T-helper 1 cell (primary cell): Measurements from ENCODE around the gene LPCAT3.
"Not testable (repeated sequence)": the region's sequence is repeated elsewhere in the genome, so short reads cannot be mapped to it uniquely, and the experiment has no call there.

Source experiments
- DNase-seq, 5 donors: peaks; one replicate each; pipeline ENCODE4 v3.0.0-alpha.2; 2012 to 2020
- total RNA-seq, 4 donors: gene quantifications; one replicate each; lab custom pipeline; 2026; lab: John Stamatoyannopoulos, UW

Gene LPCAT3, protein sequence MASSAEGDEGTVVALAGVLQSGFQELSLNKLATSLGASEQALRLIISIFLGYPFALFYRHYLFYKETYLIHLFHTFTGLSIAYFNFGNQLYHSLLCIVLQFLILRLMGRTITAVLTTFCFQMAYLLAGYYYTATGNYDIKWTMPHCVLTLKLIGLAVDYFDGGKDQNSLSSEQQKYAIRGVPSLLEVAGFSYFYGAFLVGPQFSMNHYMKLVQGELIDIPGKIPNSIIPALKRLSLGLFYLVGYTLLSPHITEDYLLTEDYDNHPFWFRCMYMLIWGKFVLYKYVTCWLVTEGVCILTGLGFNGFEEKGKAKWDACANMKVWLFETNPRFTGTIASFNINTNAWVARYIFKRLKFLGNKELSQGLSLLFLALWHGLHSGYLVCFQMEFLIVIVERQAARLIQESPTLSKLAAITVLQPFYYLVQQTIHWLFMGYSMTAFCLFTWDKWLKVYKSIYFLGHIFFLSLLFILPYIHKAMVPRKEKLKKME
- total RNA-seq, result 13.3 to 21.8 (median 17.8) reads per million in 4 donors

DNA sequence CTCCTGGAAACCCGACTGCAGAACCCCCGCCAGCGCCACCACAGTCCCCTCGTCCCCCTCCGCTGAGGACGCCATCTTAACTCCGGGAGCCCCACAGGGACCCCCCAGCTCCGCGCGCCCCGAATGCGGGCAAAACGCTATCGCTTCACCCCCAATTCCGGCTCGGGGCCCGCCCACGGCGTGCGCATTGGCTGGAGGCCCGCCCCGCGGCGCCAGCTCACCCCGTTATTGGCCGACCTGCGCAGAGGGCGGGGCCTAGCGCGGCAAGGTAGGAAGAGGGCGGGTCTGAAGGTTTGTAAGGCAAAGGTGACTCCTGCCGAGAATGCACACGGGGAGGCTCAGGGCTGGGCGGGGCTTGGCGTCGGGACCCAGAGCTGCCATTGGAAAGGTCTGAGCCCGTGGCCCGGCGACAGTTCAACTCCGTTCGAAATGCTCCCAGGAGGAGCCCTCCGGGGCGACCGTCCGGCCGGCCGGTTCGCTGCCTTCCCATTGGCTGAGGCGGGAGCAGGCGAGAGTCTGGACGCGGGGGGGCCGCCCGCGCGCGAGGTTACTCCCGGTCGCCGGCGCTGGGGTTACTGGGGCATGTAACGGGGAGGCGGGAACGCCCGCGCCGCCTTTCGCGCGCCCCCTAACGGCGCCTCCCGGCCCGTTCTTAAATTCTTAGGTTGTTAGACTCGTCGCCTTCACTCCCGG, at the start of gene LPCAT3:
TSS of gene LPCAT3 (minus strand) at position 127 of the 693 bp plus-strand sequence. CDS start at position 75, 52 bp downstream.
- peak; percentile 95 to 98 (median 96) for DNase-seq

DNA sequence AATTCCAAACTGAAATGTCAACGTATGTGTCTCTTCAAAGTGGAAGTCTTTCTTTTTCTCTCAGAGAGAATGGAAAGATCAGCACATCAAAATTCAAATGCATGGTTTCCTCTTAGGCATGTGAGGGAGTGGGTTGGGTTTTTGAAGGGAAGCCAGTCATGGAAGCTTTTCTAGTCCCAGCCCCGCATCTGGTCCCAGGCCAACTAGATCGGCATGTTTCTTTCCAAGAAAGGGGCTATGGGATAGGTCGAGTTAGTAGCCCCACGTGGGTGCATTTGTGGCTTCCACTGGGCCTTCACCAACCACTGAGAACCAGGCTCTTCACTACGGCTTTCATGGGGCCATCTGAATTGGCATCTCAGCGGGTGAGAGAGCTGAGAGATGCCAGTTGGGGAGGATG, 48.8 kb upstream of the LPCAT3 start:
- no peak for DNase-seq

DNA sequence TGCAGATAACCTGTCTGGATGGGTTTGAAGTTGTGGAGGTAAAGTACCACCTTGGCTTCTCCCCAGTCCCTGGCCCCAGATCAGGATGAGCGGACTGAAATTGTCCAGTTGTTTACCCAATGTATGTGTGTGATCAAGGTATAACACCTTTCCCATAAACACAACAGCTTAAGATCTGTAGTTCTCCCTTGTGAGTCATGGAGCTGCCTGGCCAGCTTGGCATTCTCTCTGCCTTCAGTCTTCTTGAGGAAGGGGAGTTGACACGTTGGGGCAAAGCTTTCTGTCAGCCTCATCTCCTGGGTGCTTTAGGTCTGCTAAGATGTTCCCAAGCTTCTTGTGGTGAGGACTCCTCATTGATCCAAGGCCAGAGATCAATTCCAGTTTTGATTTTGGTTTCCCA, 48.3 kb upstream of the LPCAT3 start:
- no peak for DNase-seq

DNA sequence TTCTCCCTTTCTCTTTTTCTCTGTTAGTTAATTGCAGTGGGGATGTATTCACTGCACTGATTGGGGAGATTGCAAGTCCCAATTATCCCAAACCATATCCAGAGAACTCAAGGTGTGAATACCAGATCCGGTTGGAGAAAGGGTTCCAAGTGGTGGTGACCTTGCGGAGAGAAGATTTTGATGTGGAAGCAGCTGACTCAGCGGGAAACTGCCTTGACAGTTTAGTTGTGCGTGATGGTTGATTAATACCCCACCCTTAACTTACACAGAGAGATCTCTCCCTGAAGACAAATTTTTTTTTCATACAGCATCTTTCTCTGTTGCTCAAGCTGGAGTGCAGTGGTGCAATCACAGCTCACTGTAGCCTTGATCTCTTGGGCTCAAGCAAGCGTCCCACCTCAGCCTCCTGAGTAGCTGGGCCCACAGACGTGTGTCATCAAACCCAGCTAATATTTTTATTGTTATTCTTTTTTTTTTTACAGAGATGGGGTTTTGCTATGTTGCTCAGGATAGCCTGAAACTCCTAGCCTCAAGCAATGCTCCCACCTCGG, 46.9 kb upstream of the LPCAT3 start:
- no peak for DNase-seq

DNA sequence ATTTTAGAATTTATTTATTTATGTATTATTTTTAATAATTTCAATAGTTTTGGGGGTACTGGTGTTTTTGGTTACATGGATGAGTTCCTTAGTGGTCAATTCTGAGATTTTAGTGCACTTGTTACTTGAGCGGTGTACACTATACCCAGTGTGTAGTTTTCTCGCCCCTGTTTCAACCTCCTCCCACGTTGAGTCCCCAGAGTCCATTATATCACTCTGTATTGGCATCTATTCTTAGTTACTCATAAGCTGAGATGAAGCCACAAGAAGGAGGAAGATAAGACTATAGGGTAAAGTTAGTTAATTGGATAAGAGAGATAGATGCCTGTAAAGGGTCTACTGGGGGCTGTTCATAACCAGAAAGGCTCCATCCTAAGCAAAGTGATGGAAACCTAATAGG, 46.2 kb upstream of the LPCAT3 start:
- DNase-seq, result no peak

DNA sequence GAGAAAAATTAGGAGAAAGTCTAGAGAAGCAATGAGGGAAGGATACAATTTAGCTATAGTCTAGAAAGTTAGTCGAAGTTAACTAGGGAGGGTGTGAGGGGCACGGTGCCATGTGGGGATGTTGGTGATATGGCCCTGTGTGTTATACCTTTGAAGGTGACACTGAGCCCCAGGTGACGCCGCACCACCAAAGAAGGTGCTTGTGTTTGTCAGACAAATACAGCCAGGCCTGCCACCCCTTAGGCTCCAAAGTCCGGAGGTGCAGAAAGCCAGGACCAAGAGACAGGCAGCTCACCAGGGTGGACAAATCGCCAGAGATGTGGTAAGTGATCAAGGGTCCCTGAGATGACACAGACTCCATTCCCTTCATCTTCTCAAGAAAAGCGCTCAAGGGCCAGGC, 43.3 kb upstream of the LPCAT3 start:
- DNase-seq, result no peak

DNA sequence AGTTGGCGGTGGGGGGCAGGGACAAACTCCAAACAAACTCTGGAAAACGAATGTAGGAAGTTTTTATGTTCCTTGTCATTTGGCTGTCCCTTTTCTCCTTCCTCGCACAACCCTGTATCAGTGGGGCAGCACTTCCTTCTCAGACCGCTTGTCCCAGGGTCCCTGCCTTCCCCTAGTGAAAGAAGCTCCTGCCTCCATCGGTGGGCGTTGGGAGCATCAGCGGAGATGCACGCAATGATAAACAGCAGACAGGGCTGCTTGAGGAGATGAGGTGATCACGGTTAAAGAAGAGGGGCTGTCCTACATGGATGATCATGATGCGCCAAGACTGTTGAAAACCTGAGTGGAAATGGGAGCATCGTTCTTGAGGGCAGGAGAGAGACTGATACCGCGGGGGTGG, 42.9 kb upstream of the LPCAT3 start:
- no peak for DNase-seq

DNA sequence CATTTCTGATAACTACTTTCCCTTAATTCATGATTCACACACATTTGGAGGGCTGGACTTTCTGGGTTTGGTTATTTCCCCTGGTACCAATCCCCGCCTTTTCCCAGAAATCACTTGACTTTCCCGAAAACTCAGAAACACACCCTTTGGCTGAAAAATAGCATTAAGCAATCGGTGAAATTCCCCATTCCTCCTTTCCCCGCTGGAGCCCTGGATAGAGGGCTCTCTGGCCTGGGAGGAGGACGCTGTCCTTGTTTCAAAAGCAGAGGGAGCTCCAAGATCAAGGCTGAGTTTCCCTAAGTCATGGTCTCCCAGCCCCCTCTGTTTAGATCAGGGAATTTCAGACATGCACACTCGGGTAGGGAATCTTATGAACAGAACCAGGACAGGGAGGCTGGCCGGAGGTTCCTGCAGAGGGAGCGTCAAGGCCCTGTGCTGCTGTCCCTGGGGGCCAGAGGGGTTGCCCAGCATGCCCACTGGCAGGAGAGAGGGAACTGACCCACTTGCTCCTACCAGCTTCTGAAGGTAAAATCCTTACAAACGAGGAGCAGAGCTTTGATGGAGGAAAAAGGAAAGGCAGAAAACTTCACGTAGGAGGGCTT, 42.2 kb upstream of the LPCAT3 start, which contains the start of gene C1S:
TSS of gene C1S (plus strand) at position 366 of the 602 bp plus-strand sequence. CDS start 1,195 bp downstream, outside the sequence.
- DNase-seq, result no peak

DNA sequence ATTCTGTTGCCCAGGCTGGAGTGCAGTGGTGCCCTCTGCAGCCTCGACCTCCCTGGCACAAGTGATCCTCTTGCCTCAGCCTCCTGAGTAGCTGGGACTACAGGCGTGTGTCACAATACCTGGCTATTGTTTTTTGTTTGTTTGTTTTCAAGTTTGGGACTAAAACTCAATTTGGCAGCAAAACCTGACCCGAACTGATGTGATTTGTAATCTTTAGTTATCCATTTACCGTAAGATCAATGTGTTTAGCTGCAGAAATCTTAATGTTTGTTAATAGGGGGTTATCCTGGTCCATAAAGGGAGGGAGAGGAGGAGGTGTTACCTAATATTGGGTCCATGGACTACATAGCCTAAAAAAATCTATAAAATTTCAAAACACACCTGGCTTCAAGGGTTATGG, 41.5 kb upstream of the LPCAT3 start:
- no peak for DNase-seq

DNA sequence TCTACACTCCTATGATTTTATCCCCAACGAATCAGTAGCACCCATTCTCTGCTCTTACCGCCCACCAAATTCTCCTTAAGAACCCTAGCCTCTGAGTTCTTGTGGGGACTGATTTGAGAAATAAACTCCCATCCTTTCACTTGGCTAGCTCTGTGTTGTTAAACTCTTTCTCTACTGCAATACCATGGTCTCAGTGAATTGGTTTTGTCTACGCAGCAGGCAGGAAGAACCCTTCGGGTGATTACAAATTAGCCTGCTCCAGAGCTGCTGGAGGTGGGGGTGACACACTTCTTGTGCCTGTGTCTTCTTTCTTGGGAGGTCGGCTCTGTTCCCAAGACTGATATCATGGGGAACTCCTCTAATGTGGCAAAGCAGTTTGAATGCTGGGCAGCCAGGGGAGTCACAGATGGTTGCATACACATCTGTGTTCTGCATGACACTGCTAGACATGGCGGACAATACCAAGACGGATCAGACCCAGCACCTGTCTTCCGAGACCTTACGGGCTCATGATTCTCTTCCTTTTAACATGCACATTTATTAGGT, 40.6 kb upstream of the LPCAT3 start:
- DNase-seq, result no peak

DNA sequence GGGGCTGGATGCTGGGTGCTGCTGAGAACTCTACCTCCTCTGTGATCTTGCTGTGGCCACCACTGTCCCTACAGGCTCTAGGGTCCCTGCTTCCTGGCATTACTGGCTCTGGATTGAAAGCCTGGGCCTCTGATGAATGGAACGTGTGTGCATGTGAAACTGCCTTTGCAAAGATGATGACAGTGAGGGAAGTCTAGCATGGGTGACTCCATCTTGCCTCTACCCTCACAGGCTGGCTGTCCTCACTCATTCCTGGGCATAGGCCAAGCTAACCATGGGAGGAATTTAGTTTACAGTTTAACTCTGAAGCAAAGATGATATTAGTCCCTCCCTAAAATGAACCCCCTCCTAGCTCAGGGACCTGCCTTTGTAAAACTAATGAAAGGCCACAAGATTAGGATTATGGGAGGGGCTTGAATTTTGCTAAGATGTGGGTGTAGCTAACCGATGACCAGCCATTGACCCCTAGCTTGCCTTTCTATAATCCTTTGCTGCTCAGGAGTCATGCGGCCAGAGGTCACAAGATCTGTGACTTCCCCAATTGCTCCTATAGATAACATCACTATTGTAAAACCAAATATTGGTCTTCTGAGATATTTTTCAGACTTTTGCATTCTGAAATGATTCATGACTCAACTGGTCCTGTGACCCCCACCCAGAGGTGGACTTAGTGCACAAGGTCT, 40.0 kb upstream of the LPCAT3 start:
- no peak for DNase-seq

DNA sequence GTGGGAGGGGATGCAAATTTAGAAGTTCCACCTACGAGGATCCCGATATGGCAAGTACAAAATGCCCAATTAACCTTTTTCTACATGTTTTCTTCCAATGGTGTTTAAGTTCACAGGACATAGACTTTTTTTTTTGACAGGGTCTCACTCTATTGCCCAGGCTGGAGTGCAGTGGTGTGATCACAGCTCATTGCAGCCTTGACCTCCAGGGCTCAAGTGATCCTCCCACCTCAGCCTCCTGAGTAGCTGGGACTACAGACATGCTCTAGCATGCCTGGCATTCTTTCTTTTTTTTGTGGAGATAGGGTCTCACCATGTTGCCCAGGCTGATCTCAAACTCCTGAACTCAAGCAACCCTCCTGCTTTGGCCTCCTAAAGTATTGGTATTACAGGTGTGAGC, 37.5 kb upstream of the LPCAT3 start:
- not testable (repeated sequence) for DNase-seq

DNA sequence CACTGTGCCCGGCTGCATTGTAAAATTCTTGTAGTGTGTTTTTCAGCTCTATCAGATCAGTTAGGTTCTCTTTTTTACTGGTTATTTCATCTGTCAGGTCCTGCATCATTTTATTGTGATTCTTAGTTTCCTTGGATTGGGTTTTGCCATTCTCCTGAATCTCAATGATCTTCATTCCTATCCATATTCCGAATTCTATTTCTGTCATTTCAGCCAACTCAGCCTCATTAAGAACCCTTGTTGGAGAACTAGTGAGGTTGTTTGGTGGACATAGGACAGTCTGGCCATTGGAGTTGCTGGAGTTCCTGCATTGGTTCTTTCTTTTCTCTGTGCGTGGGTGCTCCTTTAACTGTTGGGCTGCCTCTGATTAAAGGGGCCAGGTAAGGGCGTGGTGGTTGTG, 36.6 kb upstream of the LPCAT3 start:
- DNase-seq, result no peak

DNA sequence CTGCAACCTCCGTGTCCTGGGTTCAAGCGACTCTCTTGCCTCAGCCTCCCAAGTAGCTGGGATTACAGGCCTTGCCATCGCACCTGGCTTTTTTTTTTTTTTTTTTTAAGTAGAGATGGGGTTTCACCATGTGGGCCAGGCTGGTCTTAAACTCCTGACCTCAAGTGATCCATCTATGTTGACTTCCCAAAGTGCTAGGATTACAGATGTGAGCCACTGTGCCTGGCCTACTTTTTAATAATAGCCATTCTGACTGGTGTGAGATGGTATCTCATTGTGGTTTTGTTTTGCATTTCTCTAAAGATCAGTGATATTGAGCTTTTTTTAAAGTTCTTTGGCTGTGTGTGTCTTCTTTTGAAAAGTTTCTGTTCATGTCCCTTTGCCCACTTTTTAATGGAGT, 31.7 kb upstream of the LPCAT3 start:
- not testable (repeated sequence) for DNase-seq

DNA sequence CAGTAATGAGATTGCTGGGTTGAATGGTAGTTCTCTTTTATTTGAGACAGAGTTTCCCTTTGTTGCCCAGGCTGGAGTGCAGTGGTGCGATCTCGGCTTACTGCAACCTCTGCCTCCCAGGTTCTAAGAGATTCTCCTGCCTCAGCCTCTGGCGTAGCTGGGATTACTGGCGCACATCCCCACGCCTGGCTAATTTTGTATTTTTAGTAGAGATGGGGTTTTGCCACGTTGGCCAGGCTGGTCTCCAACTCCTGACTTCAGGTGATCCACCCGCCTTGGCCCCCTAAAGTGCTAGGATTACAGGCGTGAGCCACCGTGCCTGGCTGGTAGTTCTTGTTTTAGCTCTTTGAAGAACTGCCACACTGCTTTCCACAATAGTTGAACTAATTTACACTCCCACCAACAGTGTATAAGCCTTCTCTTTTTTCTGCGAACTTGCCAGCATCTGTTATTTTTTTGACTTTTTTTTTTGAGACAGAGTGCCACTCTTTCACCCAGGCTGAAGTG, 31.2 kb upstream of the LPCAT3 start:
- not testable (repeated sequence) for DNase-seq

DNA sequence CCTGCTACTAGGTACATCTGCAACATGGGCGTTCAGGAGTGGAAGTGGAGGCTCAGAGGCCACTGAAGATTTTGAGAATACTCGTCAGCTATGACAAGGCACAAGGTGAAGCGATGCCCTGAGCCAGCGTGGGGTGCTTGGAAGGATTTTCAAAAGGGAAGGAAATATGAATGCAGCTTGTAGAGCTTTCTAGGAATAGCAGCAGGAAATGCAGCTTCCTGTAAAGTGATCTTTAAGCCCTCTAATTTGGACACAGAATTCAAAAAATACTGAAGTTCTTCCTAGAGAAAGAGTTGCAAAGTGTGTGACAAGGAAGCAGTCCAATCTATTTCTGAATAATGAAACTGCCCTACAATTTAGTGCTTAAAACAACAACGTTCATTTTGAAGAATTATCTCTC, 29.0 kb upstream of the LPCAT3 start:
- DNase-seq, result peak in 1 of 5 donors; percentile 6

DNA sequence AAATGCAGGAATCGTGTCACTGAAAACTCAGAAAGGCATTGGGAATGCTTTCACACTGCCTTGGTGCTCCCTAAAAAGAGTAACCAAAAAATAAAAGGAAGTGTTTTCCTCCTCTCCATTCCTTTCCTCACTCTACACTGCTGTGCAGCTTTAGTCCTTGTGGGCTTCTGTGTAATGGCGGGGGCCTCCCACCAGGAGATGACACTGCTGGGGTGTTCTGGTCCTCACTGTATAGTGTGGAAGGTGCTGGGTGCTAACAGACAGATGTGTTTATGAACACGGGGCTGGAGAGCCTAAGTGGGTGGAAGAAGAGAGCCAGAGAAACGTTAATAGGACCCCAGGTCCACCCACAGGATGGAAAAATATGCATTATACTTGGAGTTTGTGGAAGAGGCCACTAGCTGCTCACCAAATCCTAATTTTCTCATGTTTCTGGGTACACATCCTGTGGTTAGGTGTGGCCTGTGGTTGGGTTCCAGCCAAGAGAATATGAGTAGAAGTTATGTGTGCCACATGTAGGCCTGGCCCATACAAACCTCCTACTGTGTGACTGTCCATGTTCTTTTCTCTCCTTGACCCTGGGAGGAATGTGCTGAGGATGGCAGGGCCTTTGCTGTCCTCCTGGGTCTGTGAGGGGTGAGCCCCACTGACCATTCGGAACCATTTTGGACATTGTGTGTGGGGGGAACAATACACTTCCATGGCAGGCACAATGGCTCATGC, 28.3 kb upstream of the LPCAT3 start:
- DNase-seq, result peak in 1 of 5 donors; percentile 6

DNA sequence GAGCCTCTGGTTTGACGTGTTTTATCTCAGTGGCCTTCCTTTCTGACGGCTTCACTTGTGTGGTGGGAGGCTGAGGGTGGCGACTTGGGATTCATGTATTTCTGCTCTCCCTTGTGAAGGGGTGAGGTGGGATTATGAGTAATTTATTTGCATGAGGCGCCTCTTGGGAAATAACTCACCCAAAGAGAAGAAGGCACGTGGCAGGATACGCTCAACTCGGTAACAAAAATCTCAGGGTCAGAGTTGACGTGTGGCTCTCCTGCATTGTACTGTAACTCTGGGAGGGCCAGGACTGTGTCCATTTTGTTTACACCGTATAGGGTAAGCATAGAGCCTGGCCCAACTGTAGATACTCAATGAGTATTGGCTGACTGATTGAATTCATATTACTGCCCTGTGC, 27.6 kb upstream of the LPCAT3 start:
- no peak for DNase-seq

DNA sequence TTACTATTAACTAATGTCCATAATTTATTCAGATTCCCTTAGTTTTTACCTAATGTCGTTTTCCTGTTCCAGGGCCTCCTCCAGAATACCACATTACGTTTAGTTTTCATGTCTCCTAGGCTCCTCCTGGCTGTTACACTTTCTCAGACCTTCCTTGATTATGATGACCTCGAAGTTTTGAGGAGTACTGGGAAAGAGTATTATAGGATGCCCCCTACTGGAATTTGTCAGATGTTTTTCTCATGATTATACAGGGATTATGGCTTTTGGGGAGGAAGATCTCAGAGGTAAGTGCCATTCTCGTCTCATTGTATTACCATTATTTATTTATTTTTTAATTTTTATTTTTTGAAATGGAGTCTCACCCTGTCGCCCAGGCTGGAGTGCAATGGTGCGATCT, 24.6 kb upstream of the LPCAT3 start:
- no peak for DNase-seq

DNA sequence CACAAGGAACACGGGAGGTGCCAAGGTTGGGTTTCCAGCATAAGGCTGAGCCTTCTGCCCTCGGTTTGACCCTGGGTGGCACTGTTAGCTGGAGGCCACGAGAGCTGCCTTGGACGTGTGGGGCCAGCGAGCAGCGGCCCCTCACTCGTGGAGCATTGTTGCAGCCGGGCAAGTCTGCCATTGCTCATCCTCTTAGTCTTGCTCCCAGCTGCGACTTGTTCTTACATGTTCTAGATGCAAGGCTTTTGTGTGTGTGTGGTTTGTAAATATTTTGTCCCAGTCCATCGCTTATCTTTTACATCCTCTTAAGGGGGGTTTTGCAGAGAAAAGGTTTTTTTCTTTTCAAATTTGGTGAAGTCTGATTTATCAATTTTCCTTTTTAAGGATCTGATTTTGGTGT, 21.1 kb upstream of the LPCAT3 start:
- DNase-seq, result no peak

DNA sequence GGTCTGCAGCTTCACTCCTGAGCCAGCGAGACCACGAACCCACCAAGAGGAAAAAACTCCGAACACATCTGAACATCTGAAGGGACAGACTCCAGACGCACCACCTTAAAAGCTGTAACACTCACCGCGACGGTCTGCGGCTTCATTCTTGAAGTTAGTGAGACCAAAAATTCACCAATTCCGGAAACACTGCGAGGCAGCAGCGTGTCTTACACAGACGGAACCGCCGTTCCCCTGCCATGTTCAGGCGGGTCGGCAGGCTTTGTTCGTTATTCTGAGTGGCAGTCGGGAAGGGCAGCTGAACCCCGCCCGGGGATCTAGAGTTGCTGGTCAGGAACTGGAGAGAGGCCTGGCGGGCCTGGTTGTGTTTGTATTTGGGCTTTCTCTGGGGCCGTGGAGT, 20.3 kb upstream of the LPCAT3 start:
- no peak for DNase-seq
